ENCODE data around the gene HSD11B1.

- TF ChIP-seq CTCF (IDR thresholded peaks at IDR 0.05; ENCODE audit: low read length) (no peak), EZH2 (IDR thresholded peaks at IDR 0.05; ENCODE audit: borderline replicate concordance, low read length) (no peak)
These were observed 7.5 kb upstream of the HSD11B1 start for GRCh38 chr1:209697126-209697525.
